Bronchial epithelial cell (primary cell): ENCODE data around the gene CA12. TPM values are rescaled to one million over a fixed set of nuclear protein-coding genes. Genes with fewer than 3 reads are reported as not detected.

ENCODE experiments used
- DNase-seq: peaks from one replicate; pipeline ENCODE4 v3.0.0-alpha.2; 2010; ENCODE audit warnings: low read depth
- FAIRE-seq: peaks from 2 replicates; lab custom pipeline; 2011; peaks lifted over from hg19 to GRCh38; lab: Jason Lieb, UNC
- H3K27me3 ChIP-seq: 2 replicates; pipeline ENCODE4 v1.5.1; 2011; ENCODE audit warnings: low read length; ENCODE audit not compliant: control insufficient read depth, insufficient read depth
- H3K36me3 ChIP-seq: 2 replicates; pipeline ENCODE4 v1.5.1; 2011; ENCODE audit warnings: low read length; ENCODE audit not compliant: control insufficient read depth, insufficient read depth
- H3K4me3 ChIP-seq: 2 replicates; pipeline ENCODE4 v1.5.1; 2011; ENCODE audit warnings: mild to moderate bottlenecking, low read depth, low read length, control low read depth
- CTCF ChIP-seq: IDR thresholded peaks from 2 replicates; pipeline ENCODE4 v1.5.1; 2011; ENCODE audit warnings: mild to moderate bottlenecking, moderate library complexity, low read length, control low read depth, inconsistent platforms; ENCODE audit not compliant: insufficient read depth, severe bottlenecking
- total RNA-seq: library from RNA; depleted of rRNA; stranded (reverse); fragments of >200 nt; gene quantifications from 2 replicates; pipeline ENCODE4 v1.2.1, GENCODE V29; 2014

CA12 gene
- total RNA-seq, 1 donor from 2014 or later: 44.0 TPM

- Histone ChIP-seq H3K27me3 (no peaks in the 10 kb centered on the region), H3K36me3 (no peaks in the 10 kb centered on the region), H3K4me3 (no peak overlapping the region)
- no peak for DNase-seq
- no peak for TF ChIP-seq CTCF
- no peak for FAIRE-seq
These were observed 69.4 kb downstream of the CA12 start for GRCh38 chr15:63312286-63312685.

GRCh38 chr15:63310646-63311045 is 71.0 kb downstream of the CA12 start:
- Histone ChIP-seq H3K4me3 (no peak overlapping the region), H3K27me3 (no peaks in the 10 kb centered on the region), H3K36me3 (no peaks in the 10 kb centered on the region)
- no peak for TF ChIP-seq CTCF
- FAIRE-seq: no peak
- no peak for DNase-seq

- Histone ChIP-seq H3K4me3 (no peak overlapping the region), H3K27me3 (no peaks in the 10 kb centered on the region), H3K36me3 (no peaks in the 10 kb centered on the region)
- DNase-seq (no peak), FAIRE-seq (no peak)
- no peak for TF ChIP-seq CTCF
These were observed 72.7 kb downstream of the CA12 start for GRCh38 chr15:63308947-63309346.

- Histone ChIP-seq H3K4me3 (no peak overlapping the region), H3K27me3 (no peaks in the 10 kb centered on the region), H3K36me3 (no peaks in the 10 kb centered on the region)
- DNase-seq (no peak), FAIRE-seq (no peak)
- no peak for TF ChIP-seq CTCF
These were observed 73.2 kb downstream of the CA12 start for GRCh38 chr15:63308491-63308890.

GRCh38 chr15:63306492-63307073 is 75.1 kb downstream of the CA12 start:
- TF ChIP-seq CTCF: no peak
- H3K4me3 ChIP-seq: no peak overlapping the region
- H3K27me3 ChIP-seq: no peaks in the 10 kb centered on the region
- DNase-seq (no peak), FAIRE-seq (peak; percentile 66)
- no peaks in the 10 kb centered on the region for H3K36me3 ChIP-seq

- Histone ChIP-seq H3K4me3 (no peak overlapping the region), H3K36me3 (no peaks in the 10 kb centered on the region), H3K27me3 (no peaks in the 10 kb centered on the region)
- FAIRE-seq: peak; percentile 36
- TF ChIP-seq CTCF: no peak
- DNase-seq: no peak
These were observed 76.4 kb downstream of the CA12 start for GRCh38 chr15:63305260-63305659.
